Karpas-422 (cell line): Measurements from ENCODE around the gene EP300. TPM values are rescaled to one million over a fixed set of nuclear protein-coding genes. Genes with fewer than 3 reads are reported as not detected.
A peak's percentile ranks its signal among the peaks of the same experiment; 100 is the strongest.
"Not testable (repeated sequence)": the region's sequence is repeated elsewhere in the genome, so short reads cannot be mapped to it uniquely, and the experiment has no call there.

Experiments used
- DNase-seq: peaks from one replicate; pipeline ENCODE4 v3.0.0-alpha.2; 2015
- H2AFZ ChIP-seq: fragments of 200-600 bp; sonication (generic); 2 replicates; pipeline ENCODE4 v1.6.1; 2014; ENCODE audit warnings: antibody characterized with exemption, low read length, mixed read lengths
- H3K27ac ChIP-seq: fragments of 200-600 bp; sonication (generic); 2 replicates; pipeline ENCODE4 v1.5.1; 2014; ENCODE audit warnings: mild to moderate bottlenecking, low read length, moderate library complexity
- H3K27me3 ChIP-seq: fragments of 200-600 bp; sonication (generic); 2 replicates; pipeline ENCODE4 v1.6.1; 2014; ENCODE audit warnings: low read length, mixed read lengths
- H3K36me3 ChIP-seq: fragments of 200-600 bp; sonication (generic); 2 replicates; pipeline ENCODE4 v1.6.1; 2014; ENCODE audit warnings: low read length, mixed read lengths; ENCODE audit not compliant: insufficient read depth
- H3K4me1 ChIP-seq: fragments of 200-600 bp; sonication (generic); 2 replicates; pipeline ENCODE4 v1.6.1; 2014; ENCODE audit warnings: mild to moderate bottlenecking, low read length, mixed read lengths
- H3K4me2 ChIP-seq: fragments of 200-600 bp; sonication (generic); 2 replicates; pipeline ENCODE4 v1.6.1; 2014; ENCODE audit warnings: low read length, low read depth, mild to moderate bottlenecking; ENCODE audit not compliant: poor library complexity, severe bottlenecking
- H3K4me3 ChIP-seq: fragments of 200-600 bp; sonication (generic); 2 replicates; pipeline ENCODE4 v1.5.1; 2014; ENCODE audit warnings: mild to moderate bottlenecking, antibody characterized with exemption, low read length, mixed read lengths
- H3K79me2 ChIP-seq: fragments of 200-600 bp; sonication (generic); 2 replicates; pipeline ENCODE4 v1.6.1; 2014; ENCODE audit warnings: mild to moderate bottlenecking, low read length, mixed read lengths
- H3K9ac ChIP-seq: fragments of 200-600 bp; sonication (generic); 2 replicates; pipeline ENCODE4 v1.6.0; 2014; ENCODE audit warnings: low read length
- H3K9me2 ChIP-seq: fragments of 200-600 bp; sonication (generic), shearing (Covaris generic); replicated peaks from 2 replicates; pipeline ENCODE4 v1.6.0; 2014; ENCODE audit warnings: mild to moderate bottlenecking, low read length, moderate library complexity; ENCODE audit not compliant: insufficient read depth
- H3K9me3 ChIP-seq: fragments of 300-700, 200-600 bp; sonication (generic); 2 replicates; pipeline ENCODE4 v1.6.1; 2014; ENCODE audit warnings: low read length, mixed read lengths
- H4K20me1 ChIP-seq: fragments of 200-600 bp; sonication (generic); 2 replicates; pipeline ENCODE4 v1.6.1; 2014; ENCODE audit warnings: mild to moderate bottlenecking, antibody characterized with exemption, low read length, low read depth; ENCODE audit not compliant: insufficient read depth
- total RNA-seq: library from RNA; depleted of rRNA; stranded (reverse); fragments of >200 nt; shearing (Covaris generic); gene quantifications from 2 replicates; pipeline ENCODE4 v1.2.3, GENCODE V29; 2014; ENCODE audit warnings: low replicate concordance; rRNA removed

Gene EP300
- 55.6 and 63.8 TPM in 2 replicates for total RNA-seq

GRCh38 chr22:41092023-41092817, at the start of gene EP300:
TSS of gene EP300 (plus strand) at chr22:41092592. CDS start at chr22:41093005, 413 bp downstream.
- Histone ChIP-seq H3K4me2 (peak within 1 kb of the TSS; percentile 87), H3K79me2 (peaks cover 50% of the 10 kb centered on the region), H4K20me1 (peaks cover 38% of the 10 kb centered on the region), H3K36me3 (peaks cover 28% of the 10 kb centered on the region), H3K4me1 (peaks cover 37% of the 10 kb centered on the region), H2AFZ (no peak within 1 kb of the TSS), H3K27me3 (no peaks in the 10 kb centered on the region), H3K9me3 (no peaks in the 10 kb centered on the region), H3K9me2 (no peaks in the 10 kb centered on the region), H3K9ac (peak within 1 kb of the TSS; percentile 99), H3K4me3 (peak within 1 kb of the TSS; percentile 76), H3K27ac (peak within 1 kb of the TSS; percentile 94)
- DNase-seq, result peak; percentile 92

DNA sequence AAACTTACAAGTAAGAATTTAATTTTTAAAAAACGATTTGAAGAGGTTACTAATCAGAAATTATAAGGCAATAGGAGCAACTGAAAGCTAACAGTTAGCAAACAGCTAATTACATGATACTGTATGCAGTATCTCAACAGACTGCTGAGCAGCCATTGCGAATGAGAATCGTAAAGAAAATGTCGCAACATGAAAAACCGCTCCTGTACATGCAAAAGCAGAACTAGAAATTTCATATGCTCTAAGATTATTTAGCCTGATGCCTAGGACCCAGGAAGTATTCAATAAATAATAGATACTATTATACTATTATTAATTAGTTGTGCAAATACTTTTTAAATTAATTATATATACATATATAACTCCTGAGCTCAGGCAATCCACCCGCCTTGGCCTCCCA, 48.7 kb upstream of the EP300 start:
- H3K27ac ChIP-seq, result no peak overlapping the region
- no peak for DNase-seq
- H3K79me2 ChIP-seq, result no peaks in the 10 kb centered on the region
- H3K4me3 ChIP-seq, result no peak overlapping the region
- no peak overlapping the region for H3K4me2 ChIP-seq
- H3K9ac ChIP-seq, result no peak overlapping the region
- H3K9me2 ChIP-seq, result no peaks in the 10 kb centered on the region
- no peaks in the 10 kb centered on the region for H3K36me3 ChIP-seq
- H4K20me1 ChIP-seq, result no peaks in the 10 kb centered on the region
- H3K9me3 ChIP-seq, result no peaks in the 10 kb centered on the region
- no peaks in the 10 kb centered on the region for H3K27me3 ChIP-seq
- H2AFZ ChIP-seq, result no peak overlapping the region
- no peaks in the 10 kb centered on the region for H3K4me1 ChIP-seq

DNA sequence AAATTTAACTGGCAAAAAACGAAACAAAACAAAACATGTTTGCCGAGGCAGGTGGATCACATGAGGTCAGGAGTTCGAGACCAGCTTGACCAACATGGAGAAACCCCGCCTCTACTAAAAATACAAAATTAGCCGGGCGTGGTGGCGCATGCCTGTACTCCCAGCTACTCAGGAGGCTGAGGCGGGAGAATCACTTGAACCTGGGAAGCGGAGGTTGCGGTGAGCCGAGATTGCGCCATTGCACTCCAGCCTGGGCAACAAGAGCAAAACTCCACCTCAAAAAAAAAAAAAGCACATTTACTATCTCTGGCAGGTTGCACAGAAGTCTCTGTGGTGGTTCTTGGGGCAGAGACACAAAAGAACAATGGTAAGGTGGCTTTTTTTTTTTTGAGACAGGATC, 46.8 kb upstream of the EP300 start:
- H3K27ac ChIP-seq, H3K9me2 ChIP-seq: not testable (repeated sequence)

DNA sequence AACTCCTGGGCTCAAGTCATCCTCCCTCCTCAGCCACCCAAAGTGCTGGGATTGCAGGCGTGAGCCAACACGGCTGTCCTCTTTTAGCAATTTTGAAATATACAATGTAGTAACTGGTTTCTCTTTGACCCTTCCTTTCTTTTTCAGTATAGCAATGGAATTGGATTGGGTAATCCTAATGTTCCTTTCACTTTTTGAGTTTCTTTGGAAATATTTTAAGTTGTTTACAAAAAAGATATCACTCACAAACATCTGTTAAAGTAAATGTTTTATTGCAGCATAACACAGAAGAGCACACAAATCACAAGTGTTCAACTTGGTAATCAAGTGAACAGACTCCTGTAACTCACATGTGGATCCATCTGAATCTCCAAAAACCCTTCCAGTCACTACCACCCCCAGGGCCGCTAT, 44.6 kb upstream of the EP300 start:
- DNase-seq, result no peak
- Histone ChIP-seq H3K4me1 (no peaks in the 10 kb centered on the region), H3K79me2 (no peaks in the 10 kb centered on the region), H3K27me3 (no peaks in the 10 kb centered on the region), H3K9me2 (no peaks in the 10 kb centered on the region), H3K4me3 (no peak overlapping the region), H2AFZ (no peak overlapping the region), H3K9me3 (no peaks in the 10 kb centered on the region), H4K20me1 (no peaks in the 10 kb centered on the region), H3K36me3 (no peaks in the 10 kb centered on the region), H3K4me2 (no peak overlapping the region), H3K27ac (no peak overlapping the region), H3K9ac (no peak overlapping the region)

More for the DNA sequence above, 46.8 kb upstream of the EP300 start:
- not testable (repeated sequence) for H2AFZ ChIP-seq, H3K9ac ChIP-seq, DNase-seq, H3K27me3 ChIP-seq, H3K4me1 ChIP-seq, H3K4me2 ChIP-seq, H4K20me1 ChIP-seq, H3K79me2 ChIP-seq, H3K9me3 ChIP-seq, H3K36me3 ChIP-seq, H3K4me3 ChIP-seq

- H3K27ac ChIP-seq, H3K79me2 ChIP-seq, H3K9me3 ChIP-seq, H3K9me2 ChIP-seq, H3K4me3 ChIP-seq, DNase-seq, H3K36me3 ChIP-seq, H3K4me1 ChIP-seq, H3K9ac ChIP-seq, H3K27me3 ChIP-seq, H4K20me1 ChIP-seq, H2AFZ ChIP-seq, H3K4me2 ChIP-seq: not testable (repeated sequence)
Observed at GRCh38 chr22:41048345-41048744, 44.0 kb upstream of the EP300 start.

DNA sequence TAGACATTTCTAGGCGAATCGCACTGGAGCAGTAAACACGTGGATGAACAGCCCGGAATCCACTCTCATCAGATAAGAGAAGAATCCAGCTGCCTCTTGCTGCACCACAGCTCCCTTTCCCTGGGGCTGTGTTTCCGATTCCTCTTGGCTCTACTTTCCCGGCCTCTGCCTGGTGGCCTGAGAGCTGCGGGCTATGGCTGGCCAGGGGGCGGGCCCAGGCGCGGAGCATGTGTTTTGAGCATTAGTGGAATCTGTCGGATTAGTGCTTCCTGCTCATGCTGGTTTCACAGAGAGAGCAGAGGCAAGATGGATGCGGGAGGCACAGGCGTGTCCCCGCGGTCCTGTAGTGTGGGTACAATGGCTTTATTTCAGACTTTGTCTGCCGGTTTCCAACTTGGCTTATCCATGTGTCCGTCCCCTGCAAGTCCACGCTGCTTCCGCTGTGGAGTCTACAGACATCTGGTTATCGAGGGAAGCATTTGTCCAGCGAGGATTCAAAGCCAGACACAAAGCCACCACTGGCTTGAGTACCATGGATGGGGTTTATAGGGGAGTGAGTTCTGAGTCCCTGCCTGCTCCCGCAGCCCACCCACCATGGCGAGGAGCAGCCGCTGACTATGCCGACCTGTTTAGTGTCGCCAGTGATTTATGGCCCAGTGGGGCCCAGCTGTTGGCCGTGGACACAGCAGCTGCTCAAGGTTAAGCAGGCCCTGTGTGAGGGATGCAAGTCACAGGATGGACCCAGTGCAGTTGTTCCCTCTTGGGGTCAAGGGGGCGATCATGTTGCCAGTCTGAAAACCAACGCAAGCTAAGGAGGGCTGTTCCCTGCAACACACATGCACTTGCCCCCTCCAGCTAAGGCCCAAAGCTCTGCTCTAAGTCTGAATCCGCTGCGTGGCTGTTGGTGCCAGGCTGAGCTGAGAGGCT, 43.3 kb upstream of the EP300 start:
- Histone ChIP-seq H3K4me3 (no peak overlapping the region), H3K9me2 (no peaks in the 10 kb centered on the region), H3K27ac (no peak overlapping the region), H3K27me3 (no peaks in the 10 kb centered on the region), H4K20me1 (no peaks in the 10 kb centered on the region), H3K79me2 (no peaks in the 10 kb centered on the region), H2AFZ (no peak overlapping the region), H3K9ac (no peak overlapping the region), H3K9me3 (no peaks in the 10 kb centered on the region), H3K4me2 (no peak overlapping the region), H3K4me1 (no peaks in the 10 kb centered on the region), H3K36me3 (no peaks in the 10 kb centered on the region)
- no peak for DNase-seq

GRCh38 chr22:41049795-41050194, 42.6 kb upstream of the EP300 start:
- H3K9me2 ChIP-seq, result not testable (repeated sequence)

GRCh38 chr22:41050883-41051282, 41.5 kb upstream of the EP300 start:
- no peak overlapping the region for H2AFZ ChIP-seq
- no peaks in the 10 kb centered on the region for H3K9me3 ChIP-seq
- no peaks in the 10 kb centered on the region for H3K9me2 ChIP-seq
- H3K4me3 ChIP-seq, result no peak overlapping the region
- H3K27ac ChIP-seq, result no peak overlapping the region
- H3K79me2 ChIP-seq, result no peaks in the 10 kb centered on the region
- no peaks in the 10 kb centered on the region for H3K27me3 ChIP-seq
- H3K36me3 ChIP-seq, result no peaks in the 10 kb centered on the region
- H3K4me1 ChIP-seq, result no peaks in the 10 kb centered on the region
- no peak overlapping the region for H3K9ac ChIP-seq
- H4K20me1 ChIP-seq, result no peaks in the 10 kb centered on the region
- H3K4me2 ChIP-seq, result no peak overlapping the region
- no peak for DNase-seq

More at GRCh38 chr22:41049795-41050194, 42.6 kb upstream of the EP300 start:
- H3K27ac ChIP-seq, H3K4me3 ChIP-seq, H3K27me3 ChIP-seq, H3K4me1 ChIP-seq, H3K9ac ChIP-seq, DNase-seq, H2AFZ ChIP-seq, H3K4me2 ChIP-seq, H3K9me3 ChIP-seq, H3K79me2 ChIP-seq, H4K20me1 ChIP-seq, H3K36me3 ChIP-seq: not testable (repeated sequence)
